GM12873 (cell line): ENCODE measurements around the gene ARID5A.

Experiments used
- TF ChIP-seq, protein P1 (sequence below): IDR thresholded peaks from 2 replicates; pipeline ENCODE4 v1.5.1; 2012; ENCODE audit warnings: low read depth, mild to moderate bottlenecking, moderate library complexity, low read length, control low read depth; ENCODE audit not compliant: insufficient read depth; ENCODE audit errors: missing control alignments

Gene ARID5A

DNA sequence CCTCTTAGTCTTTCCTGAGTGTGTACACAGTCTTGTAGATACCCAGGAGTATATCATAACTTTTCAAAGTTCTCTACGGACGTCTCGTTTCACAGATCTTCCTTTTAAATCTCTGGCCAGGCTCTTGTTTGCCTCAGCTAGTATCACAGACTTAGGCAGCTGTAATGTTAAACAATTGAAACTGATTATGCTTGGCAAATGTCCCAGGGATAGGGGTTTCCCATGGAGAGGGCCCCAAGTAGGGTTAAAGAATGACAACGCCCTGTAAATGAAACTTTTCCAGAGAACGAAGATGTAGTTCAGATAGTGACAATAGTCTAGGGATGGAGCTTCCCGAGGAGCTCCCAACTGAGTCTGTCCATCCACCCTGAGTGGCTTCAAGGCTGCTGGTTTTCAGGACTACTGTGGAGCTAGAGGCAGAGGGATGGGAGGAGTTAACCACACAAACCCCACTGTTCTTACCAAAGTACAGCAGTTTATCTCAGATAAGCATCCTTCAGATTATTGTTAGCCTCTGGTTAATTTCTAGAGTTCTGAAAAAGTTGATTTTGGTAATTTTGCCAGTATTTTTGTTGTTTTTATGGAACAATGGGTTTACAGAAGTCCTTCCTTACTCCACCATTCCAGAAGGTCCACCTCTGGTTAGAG is 40.4 kb upstream of the ARID5A start:
- TF ChIP-seq, protein P1, sequence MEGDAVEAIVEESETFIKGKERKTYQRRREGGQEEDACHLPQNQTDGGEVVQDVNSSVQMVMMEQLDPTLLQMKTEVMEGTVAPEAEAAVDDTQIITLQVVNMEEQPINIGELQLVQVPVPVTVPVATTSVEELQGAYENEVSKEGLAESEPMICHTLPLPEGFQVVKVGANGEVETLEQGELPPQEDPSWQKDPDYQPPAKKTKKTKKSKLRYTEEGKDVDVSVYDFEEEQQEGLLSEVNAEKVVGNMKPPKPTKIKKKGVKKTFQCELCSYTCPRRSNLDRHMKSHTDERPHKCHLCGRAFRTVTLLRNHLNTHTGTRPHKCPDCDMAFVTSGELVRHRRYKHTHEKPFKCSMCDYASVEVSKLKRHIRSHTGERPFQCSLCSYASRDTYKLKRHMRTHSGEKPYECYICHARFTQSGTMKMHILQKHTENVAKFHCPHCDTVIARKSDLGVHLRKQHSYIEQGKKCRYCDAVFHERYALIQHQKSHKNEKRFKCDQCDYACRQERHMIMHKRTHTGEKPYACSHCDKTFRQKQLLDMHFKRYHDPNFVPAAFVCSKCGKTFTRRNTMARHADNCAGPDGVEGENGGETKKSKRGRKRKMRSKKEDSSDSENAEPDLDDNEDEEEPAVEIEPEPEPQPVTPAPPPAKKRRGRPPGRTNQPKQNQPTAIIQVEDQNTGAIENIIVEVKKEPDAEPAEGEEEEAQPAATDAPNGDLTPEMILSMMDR: no peak

- TF ChIP-seq, protein P1: no peak
Observed at GRCh38 chr2:96498021-96498431, 38.5 kb upstream of the ARID5A start.

DNA sequence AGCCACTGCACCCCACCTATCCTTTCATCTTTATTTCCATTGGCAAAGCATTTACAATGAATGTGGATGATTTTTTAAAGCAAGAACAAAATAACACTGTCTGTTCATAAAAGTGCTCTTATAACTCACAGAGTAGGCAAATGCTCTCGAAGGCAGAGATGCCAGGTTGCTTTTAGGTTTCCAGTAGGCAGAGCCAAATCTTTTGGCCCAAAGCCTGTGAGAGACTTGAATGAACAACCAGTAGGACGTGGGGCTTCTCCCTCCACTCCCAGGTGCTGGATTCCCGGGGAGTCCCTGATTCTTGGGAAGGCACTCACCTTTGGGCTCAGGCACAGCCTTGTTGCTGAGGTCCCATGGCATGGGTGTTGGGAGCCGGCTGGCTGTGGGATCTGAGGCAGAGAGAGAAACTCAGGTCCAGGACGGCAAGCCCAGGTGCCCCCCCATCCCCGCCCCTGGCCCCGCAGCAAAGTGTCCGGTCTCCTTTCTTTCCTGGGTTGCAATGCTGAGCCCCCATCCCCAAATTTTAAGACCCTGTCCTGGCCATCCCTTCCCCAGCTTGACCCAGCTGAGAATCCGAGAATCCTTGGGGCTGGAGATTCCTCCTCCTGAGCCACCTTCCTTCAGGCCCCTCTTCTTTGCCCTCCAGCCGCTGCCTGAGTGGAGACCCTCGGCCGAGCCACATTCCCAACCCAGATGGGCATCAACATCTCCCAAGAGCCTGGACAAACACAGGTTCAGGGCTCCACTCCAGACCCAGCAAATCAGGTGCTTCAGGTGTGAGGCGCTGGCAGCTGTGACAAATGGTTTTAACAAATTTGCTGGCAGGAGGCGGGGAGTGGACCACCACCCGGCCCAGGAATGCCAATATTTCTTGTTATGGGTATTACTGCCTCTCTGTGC is 37.2 kb upstream of the ARID5A start:
- TF ChIP-seq, protein P1: no peak

DNA sequence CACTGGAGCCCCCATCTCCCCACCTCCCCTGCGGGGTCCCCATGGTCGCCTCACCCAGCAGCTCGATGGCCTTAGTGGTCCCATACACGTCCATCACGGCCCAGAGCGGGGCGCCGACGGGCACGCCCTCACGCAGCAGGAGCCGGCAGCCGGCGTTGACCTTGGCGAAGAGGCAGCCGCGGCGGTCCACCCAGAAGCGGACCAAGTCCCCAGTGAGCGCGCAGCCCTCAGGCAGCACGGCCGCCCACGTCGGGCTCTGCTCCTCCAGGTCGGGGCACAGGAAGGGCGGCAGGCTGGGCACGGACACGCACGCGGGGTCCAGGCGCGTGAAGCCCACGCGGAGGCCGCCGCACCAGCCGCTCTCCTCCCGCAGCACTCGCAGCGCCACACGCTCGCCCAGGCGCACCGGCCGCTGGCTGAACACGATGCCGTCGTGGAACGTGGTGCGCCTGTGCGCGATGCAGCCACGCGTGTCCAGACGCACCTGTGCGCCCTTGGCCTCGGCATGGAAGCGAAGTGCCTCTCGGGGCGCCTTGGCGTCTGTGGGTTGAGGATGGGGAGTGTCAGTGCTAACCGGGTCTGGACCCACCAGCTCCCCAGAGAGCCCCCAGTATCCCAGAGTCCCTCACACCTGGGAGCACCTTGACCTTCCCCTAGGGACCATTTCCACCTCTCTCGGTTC is 36.0 kb upstream of the ARID5A start:
- TF ChIP-seq, protein P1: no peak

GRCh38 chr2:96501471-96501874 is 35.1 kb upstream of the ARID5A start:
- TF ChIP-seq, protein P1: no peak

GRCh38 chr2:96501886-96502810 is 34.4 kb upstream of the ARID5A start:
- TF ChIP-seq, protein P1: no peak
